Natural killer cell (primary cell): ENCODE results near the gene LAMA4. TPM values are rescaled to one million over a fixed set of nuclear protein-coding genes. Genes with fewer than 3 reads are reported as not detected.

Experiments
- ATAC-seq, 3 donors: fragments of 150-1000 bp in 2 of 3; fragments of 200-7000 bp in 1 of 3; cut with Tn5 transposase; 1 replicate in 1 of 3; 2 replicates in 2 of 3; pipeline ENCODE4 v1.10.0; 2021; ENCODE audit warnings: mild to moderate bottlenecking in 2 of 3, moderate library complexity in 2 of 3
- DNase-seq, 2 donors: peaks; one replicate each; pipeline versions ENCODE4 v3.0.0 to v3.0.0-alpha.2; 2013 to 2021; ENCODE audit warnings: mixed read lengths in 1 of 2
- H3K27ac ChIP-seq: one replicate; pipeline ENCODE4 v1.5.1; 2013; ENCODE audit warnings: mild to moderate bottlenecking, low read length
- H3K27me3 ChIP-seq: one replicate; pipeline ENCODE4 v1.6.1; 2013; ENCODE audit warnings: low read length; ENCODE audit not compliant: control insufficient read depth, insufficient read depth
- H3K36me3 ChIP-seq: one replicate; pipeline ENCODE4 v1.6.1; 2013; ENCODE audit warnings: low read length; ENCODE audit not compliant: control insufficient read depth, insufficient read depth
- H3K4me1 ChIP-seq: one replicate; pipeline ENCODE4 v1.6.1; 2013; ENCODE audit warnings: low read length; ENCODE audit not compliant: control insufficient read depth, insufficient read depth
- H3K4me3 ChIP-seq: one replicate; pipeline ENCODE4 v1.5.1; 2013; ENCODE audit warnings: low read length
- H3K9me3 ChIP-seq: one replicate; pipeline ENCODE4 v1.6.1; 2013; ENCODE audit warnings: low read length; ENCODE audit not compliant: control insufficient read depth, insufficient read depth
- H3K27ac Mint-ChIP-seq, 2 donors: one replicate each; pipeline ENCODE4 v1.8.0; 2022; ENCODE audit warnings: mild to moderate bottlenecking in 2 of 2, mixed read lengths in 2 of 2, moderate library complexity in 1 of 2
- H3K27me3 Mint-ChIP-seq, 2 donors: one replicate each; pipeline ENCODE4 v1.8.0; 2022; ENCODE audit warnings: low read depth in 2 of 2, mixed read lengths in 2 of 2
- H3K36me3 Mint-ChIP-seq: one replicate; pipeline ENCODE4 v1.8.0; 2022; ENCODE audit warnings: mixed read lengths
- H3K4me1 Mint-ChIP-seq, 2 donors: one replicate each; pipeline ENCODE4 v1.8.0; 2022; ENCODE audit warnings: mixed read lengths in 2 of 2
- H3K4me3 Mint-ChIP-seq: one replicate; pipeline ENCODE4 v1.8.0; 2022; ENCODE audit warnings: mild to moderate bottlenecking, moderate library complexity, mixed read lengths
- H3K9me3 Mint-ChIP-seq, 2 donors: one replicate each; pipeline ENCODE4 v1.8.0; 2022; ENCODE audit warnings: mixed read lengths in 2 of 2
- CTCF ChIP-seq: fragments of 200-600 bp; IDR thresholded peaks from one replicate; pipeline ENCODE4 v1.8.0; 2022; ENCODE audit warnings: antibody characterized with exemption
- WGBS: methylation state at CpG from one replicate; pipeline ENCODE4 v1.1.7; 2013; ENCODE audit warnings: missing lambda C conversion rate; ENCODE audit not compliant: insufficient coverage; 5-methylcytosine and 5-hydroxymethylcytosine counted together
- intact Hi-C: fragments of 100-400 bp; cut with micrococcal nuclease; formaldehyde crosslinking; loops from one replicate; pipeline ENCODE4 v1.14.2; 2022
- total RNA-seq, 4 donors: library from RNA; stranded (reverse); fragments of 120-200 nt in 1 of 4; gene quantifications; one replicate each; pipeline versions ENCODE4 v1.2.3 to v1.2.4, GENCODE V29; 2013 to 2022

Gene LAMA4
- total RNA-seq, 3 donors from 2014 or later (not counting 1 experiment from before 2014, with no cell fraction given) = not detected

- Mint-ChIP-seq H3K4me1 (peaks cover 28% of the 10 kb centered on the region in 2 donors), H3K36me3 (no peaks in the 10 kb centered on the region), H3K27ac (no peak overlapping the region), H3K4me3 (no peak overlapping the region), H3K27me3 (peaks cover 69 to 83% of the 10 kb centered on the region in 2 donors), H3K9me3 (no peaks in the 10 kb centered on the region)
- ATAC-seq (no peak), DNase-seq (no peak)
- no peak overlapping the region for H3K4me3 ChIP-seq
- 96% methylated on average over 3 of the region's 4 CpGs for WGBS
- TF ChIP-seq CTCF = no peak
- H3K27ac ChIP-seq = no peak overlapping the region
- no peaks in the 10 kb centered on the region for H3K36me3 ChIP-seq
- no peaks in the 10 kb centered on the region for H3K9me3 ChIP-seq
- peaks cover 13% of the 10 kb centered on the region for H3K4me1 ChIP-seq
- peaks cover 60% of the 10 kb centered on the region for H3K27me3 ChIP-seq
- intact Hi-C loops = no loop called here
These were observed 33.3 kb upstream of the LAMA4 start for GRCh38 chr6:112287577-112288225.

- no peak for TF ChIP-seq CTCF
- peaks cover 66 to 83% of the 10 kb centered on the region in 2 donors for H3K27me3 Mint-ChIP-seq
- ATAC-seq (no peak), DNase-seq (no peak)
- intact Hi-C loops = no loop called here
- Histone ChIP-seq H3K4me3 (no peak overlapping the region), H3K27ac (no peak overlapping the region), H3K9me3 (no peaks in the 10 kb centered on the region), H3K36me3 (no peaks in the 10 kb centered on the region), H3K27me3 (peaks cover 53% of the 10 kb centered on the region), H3K4me1 (peaks cover 13% of the 10 kb centered on the region)
- no peaks in the 10 kb centered on the region for H3K9me3 Mint-ChIP-seq
- no peaks in the 10 kb centered on the region for H3K36me3 Mint-ChIP-seq
- WGBS = 88% methylated on average over 1 of the region's 1 CpG
- H3K4me1 Mint-ChIP-seq = peaks cover 23 to 28% of the 10 kb centered on the region in 2 donors
- peak overlapping the region; percentile 5 to 64 for H3K27ac Mint-ChIP-seq
- H3K4me3 Mint-ChIP-seq = peak overlapping the region; percentile 7
These were observed 32.3 kb upstream of the LAMA4 start for GRCh38 chr6:112286500-112287144.

- DNase-seq (peak; percentile 45 to 76), ATAC-seq (peak; percentile 86 to 94 (median 93))
- intact Hi-C loops = no loop called here
- TF ChIP-seq CTCF = no peak
- peak overlapping the region; percentile 7 for H3K4me3 Mint-ChIP-seq
- no peaks in the 10 kb centered on the region for H3K36me3 ChIP-seq
- no peaks in the 10 kb centered on the region for H3K9me3 ChIP-seq
- H3K27me3 Mint-ChIP-seq = peaks cover 65 to 83% of the 10 kb centered on the region in 2 donors
- no peaks in the 10 kb centered on the region for H3K36me3 Mint-ChIP-seq
- peak overlapping the region; percentile 5 to 64 for H3K27ac Mint-ChIP-seq
- H3K4me1 ChIP-seq = peaks cover 13% of the 10 kb centered on the region
- no peaks in the 10 kb centered on the region for H3K9me3 Mint-ChIP-seq
- 0% methylated on average over 2 of the region's 2 CpGs for WGBS
- H3K4me3 ChIP-seq = no peak overlapping the region
- no peak overlapping the region for H3K27ac ChIP-seq
- H3K27me3 ChIP-seq = peaks cover 48% of the 10 kb centered on the region
- H3K4me1 Mint-ChIP-seq = peaks cover 22 to 28% of the 10 kb centered on the region in 2 donors
These were observed 31.6 kb upstream of the LAMA4 start for GRCh38 chr6:112286010-112286409.
